ENCODE data around the gene POMGNT2.

Gene POMGNT2

GRCh38 chr3:43090238-43090637, 15.6 kb downstream of the POMGNT2 start:
- H3K4me3 Mint-ChIP-seq, result no peak overlapping the region
- H3K36me3 Mint-ChIP-seq, result peaks cover 3% of the 10 kb centered on the region
- H3K27ac Mint-ChIP-seq, result no peak overlapping the region
- peaks cover 17% of the 10 kb centered on the region for H3K4me1 Mint-ChIP-seq
- no peaks in the 10 kb centered on the region for H3K27me3 Mint-ChIP-seq
- H3K9me3 Mint-ChIP-seq, result no peaks in the 10 kb centered on the region

GRCh38 chr3:43089081-43089480, 16.8 kb downstream of the POMGNT2 start:
- H3K4me1 Mint-ChIP-seq, result peaks cover 17% of the 10 kb centered on the region
- H3K4me3 Mint-ChIP-seq, result no peak overlapping the region
- peaks cover 9% of the 10 kb centered on the region for H3K36me3 Mint-ChIP-seq
- H3K27ac Mint-ChIP-seq, result no peak overlapping the region
- no peaks in the 10 kb centered on the region for H3K9me3 Mint-ChIP-seq
- H3K27me3 Mint-ChIP-seq, result no peaks in the 10 kb centered on the region

DNA sequence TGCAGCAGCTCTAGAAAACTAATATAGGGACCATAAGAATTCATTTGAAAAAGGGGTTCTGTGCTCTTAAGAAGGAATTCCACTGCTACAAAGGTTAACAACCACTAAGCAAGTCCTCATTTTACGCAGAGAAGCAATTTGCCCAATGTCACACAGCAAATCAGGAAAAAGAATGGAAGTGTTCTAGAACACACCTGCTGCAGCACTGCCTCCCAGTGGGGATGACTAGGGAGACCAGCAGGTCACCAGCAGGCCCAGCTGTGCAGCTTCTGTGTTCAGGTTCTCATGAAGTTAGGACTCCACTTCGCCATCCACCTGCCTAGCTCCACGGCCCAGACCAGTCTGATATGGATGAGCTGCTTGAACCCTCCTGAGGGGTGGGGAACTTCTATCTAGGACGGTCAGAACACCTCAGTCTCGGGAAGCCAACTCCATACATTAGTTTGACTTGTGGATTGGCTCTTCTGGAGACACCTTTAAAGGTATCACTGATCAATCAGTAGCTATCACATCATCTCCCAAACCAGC, 18.6 kb downstream of the POMGNT2 start:
- H3K9me3 Mint-ChIP-seq, result no peaks in the 10 kb centered on the region
- no peaks in the 10 kb centered on the region for H3K27me3 Mint-ChIP-seq
- H3K4me3 Mint-ChIP-seq, result no peak overlapping the region
- H3K27ac Mint-ChIP-seq, result no peak overlapping the region
- peaks cover 10% of the 10 kb centered on the region for H3K4me1 Mint-ChIP-seq
- peaks cover 19% of the 10 kb centered on the region for H3K36me3 Mint-ChIP-seq

DNA sequence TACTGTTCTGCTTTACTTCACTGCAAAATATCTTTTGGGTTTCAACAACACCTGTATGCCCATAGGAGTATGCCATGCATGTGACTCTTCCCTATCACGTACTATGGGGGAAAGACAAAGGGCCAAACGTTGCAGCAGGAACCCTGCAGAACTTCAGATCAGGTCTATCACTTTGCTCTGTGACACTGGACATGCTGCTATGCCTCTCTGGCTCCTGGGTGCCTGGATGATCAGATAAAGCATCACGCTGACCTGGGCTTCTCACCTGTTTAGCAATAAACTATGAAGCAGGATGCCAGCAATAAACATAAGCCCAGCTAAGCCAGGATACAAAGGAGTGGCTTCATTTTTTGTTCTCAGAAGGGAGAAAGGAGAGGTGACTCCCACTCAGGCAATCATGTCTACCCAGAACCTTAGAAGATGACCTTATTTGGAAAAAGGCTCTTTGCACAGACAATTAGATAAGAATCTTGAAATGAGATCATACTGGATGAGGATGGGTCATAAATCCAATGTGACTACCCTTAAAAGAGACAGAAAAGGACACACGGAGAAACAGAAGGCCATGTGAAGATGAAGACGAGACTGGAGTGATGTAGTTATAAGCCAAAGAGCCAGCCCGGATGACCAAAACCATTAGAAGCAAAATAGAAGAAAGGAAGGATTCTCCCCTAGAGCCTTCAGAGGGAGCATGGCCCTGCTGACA, 19.3 kb downstream of the POMGNT2 start:
- Mint-ChIP-seq H3K4me1 (peaks cover 10% of the 10 kb centered on the region), H3K27ac (no peak overlapping the region), H3K9me3 (no peaks in the 10 kb centered on the region), H3K36me3 (peaks cover 18% of the 10 kb centered on the region), H3K27me3 (no peaks in the 10 kb centered on the region), H3K4me3 (no peak overlapping the region)

GRCh38 chr3:43082457-43082856, 23.4 kb downstream of the POMGNT2 start:
- Mint-ChIP-seq H3K4me1 (peaks cover 5% of the 10 kb centered on the region), H3K27ac (no peak overlapping the region), H3K36me3 (peaks cover 33% of the 10 kb centered on the region), H3K4me3 (no peak overlapping the region), H3K27me3 (no peaks in the 10 kb centered on the region), H3K9me3 (no peaks in the 10 kb centered on the region)

GRCh38 chr3:43081796-43082195, 24.1 kb downstream of the POMGNT2 start:
- Mint-ChIP-seq H3K4me1 (peaks cover 2% of the 10 kb centered on the region), H3K27ac (no peak overlapping the region), H3K9me3 (no peaks in the 10 kb centered on the region), H3K36me3 (peaks cover 33% of the 10 kb centered on the region), H3K27me3 (no peaks in the 10 kb centered on the region), H3K4me3 (no peak overlapping the region)

- Mint-ChIP-seq H3K27ac (no peak overlapping the region), H3K9me3 (no peaks in the 10 kb centered on the region), H3K4me3 (no peak overlapping the region), H3K4me1 (no peaks in the 10 kb centered on the region), H3K27me3 (no peaks in the 10 kb centered on the region), H3K36me3 (peaks cover 33% of the 10 kb centered on the region)
These were observed 24.9 kb downstream of the POMGNT2 start for GRCh38 chr3:43080726-43081568.

- H3K36me3 Mint-ChIP-seq, result peaks cover 29% of the 10 kb centered on the region
- H3K9me3 Mint-ChIP-seq, result no peaks in the 10 kb centered on the region
- no peak overlapping the region for H3K27ac Mint-ChIP-seq
- no peaks in the 10 kb centered on the region for H3K27me3 Mint-ChIP-seq
- peaks cover 2% of the 10 kb centered on the region for H3K4me1 Mint-ChIP-seq
- no peak overlapping the region for H3K4me3 Mint-ChIP-seq
These were observed 26.1 kb downstream of the POMGNT2 start for GRCh38 chr3:43079536-43080332.

DNA sequence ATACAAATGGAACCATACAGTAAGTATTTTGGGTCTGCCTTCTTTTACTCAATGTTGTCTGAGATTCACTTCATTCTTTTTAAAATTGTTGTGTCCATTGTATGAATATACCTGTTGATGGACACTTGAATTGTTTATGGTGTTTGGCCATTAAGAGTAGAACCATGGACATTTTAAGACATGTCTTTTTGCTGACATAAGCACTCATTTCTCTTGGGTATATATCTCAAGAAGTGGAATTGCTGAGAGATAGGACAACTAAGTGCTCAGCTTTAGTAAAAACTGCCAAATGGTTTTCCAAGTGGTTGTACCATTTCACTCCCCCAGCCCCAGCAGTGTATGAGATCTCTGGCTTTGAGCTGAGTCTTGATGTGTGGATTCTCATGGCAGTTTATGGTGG, 28.2 kb downstream of the POMGNT2 start:
- Mint-ChIP-seq H3K9me3 (no peaks in the 10 kb centered on the region), H3K27me3 (no peaks in the 10 kb centered on the region), H3K4me3 (no peak overlapping the region), H3K27ac (no peak overlapping the region), H3K4me1 (peaks cover 5% of the 10 kb centered on the region), H3K36me3 (peaks cover 20% of the 10 kb centered on the region)

DNA sequence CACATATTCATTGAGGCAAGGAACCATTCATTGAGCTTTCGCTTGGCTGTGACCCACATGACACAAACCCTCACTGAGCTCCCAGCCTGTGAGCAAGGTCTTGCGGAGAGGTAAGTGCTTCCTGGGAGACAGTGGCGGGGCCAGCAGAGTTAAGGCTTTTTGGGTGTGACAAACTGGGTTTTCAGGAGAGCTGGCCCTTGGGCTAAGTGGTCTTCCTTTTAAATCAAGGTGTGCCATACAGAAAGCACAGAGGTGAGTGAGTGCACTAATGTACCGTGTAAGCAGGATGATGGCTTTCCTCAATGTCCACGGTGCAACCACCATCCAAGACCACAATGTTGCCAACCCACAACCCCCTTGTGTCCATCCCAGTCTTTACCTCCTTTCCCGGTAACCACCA, 28.6 kb downstream of the POMGNT2 start:
- Mint-ChIP-seq H3K4me1 (peaks cover 5% of the 10 kb centered on the region), H3K27me3 (no peaks in the 10 kb centered on the region), H3K4me3 (no peak overlapping the region), H3K36me3 (peaks cover 15% of the 10 kb centered on the region), H3K9me3 (no peaks in the 10 kb centered on the region), H3K27ac (no peak overlapping the region)

GRCh38 chr3:43076857-43077256, 29.0 kb downstream of the POMGNT2 start:
- H3K4me1 Mint-ChIP-seq, result peaks cover 5% of the 10 kb centered on the region
- peaks cover 15% of the 10 kb centered on the region for H3K36me3 Mint-ChIP-seq
- H3K4me3 Mint-ChIP-seq, result no peak overlapping the region
- H3K9me3 Mint-ChIP-seq, result no peaks in the 10 kb centered on the region
- H3K27me3 Mint-ChIP-seq, result no peaks in the 10 kb centered on the region
- no peak overlapping the region for H3K27ac Mint-ChIP-seq

DNA sequence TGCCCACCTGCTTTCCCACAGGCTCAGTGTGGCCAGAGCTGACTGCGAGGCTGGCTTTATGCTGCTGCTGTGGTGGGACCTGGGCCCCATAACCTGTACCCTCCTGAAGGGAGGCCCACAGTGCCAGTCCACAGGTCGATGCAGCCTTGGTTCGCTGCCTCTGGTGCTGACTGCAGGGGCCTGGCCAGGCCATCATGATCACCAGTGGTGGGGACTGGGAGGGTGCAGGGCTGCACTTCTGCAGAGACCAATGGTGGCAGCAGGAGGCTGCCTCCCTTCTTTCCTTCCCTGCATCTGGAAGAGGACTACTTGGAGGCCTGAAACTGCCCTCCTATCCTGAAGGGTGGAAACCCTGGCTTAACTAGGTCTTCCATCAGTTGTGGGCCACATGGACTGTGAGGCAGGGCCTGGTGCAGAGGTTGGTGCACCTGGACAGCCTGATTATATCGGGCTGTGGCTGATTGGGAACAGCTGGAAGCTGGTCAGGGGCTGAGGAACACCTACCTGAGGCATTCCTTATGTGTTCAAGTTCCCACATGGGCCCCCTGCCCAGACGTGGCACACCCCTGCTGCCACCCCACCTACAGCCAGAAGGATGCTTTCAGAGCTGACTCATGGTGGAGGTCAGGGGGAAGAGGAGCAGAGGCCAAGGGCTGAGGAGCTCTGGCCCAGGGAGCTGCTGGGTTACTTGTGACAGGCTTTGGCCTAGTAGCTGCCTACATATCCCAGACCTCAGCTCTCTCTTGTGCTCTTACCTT, 29.8 kb downstream of the POMGNT2 start:
- no peaks in the 10 kb centered on the region for H3K9me3 Mint-ChIP-seq
- no peak overlapping the region for H3K4me3 Mint-ChIP-seq
- peaks cover 15% of the 10 kb centered on the region for H3K36me3 Mint-ChIP-seq
- no peak overlapping the region for H3K27ac Mint-ChIP-seq
- no peaks in the 10 kb centered on the region for H3K27me3 Mint-ChIP-seq
- peaks cover 5% of the 10 kb centered on the region for H3K4me1 Mint-ChIP-seq

- no peak overlapping the region for H3K4me3 Mint-ChIP-seq
- peaks cover 10% of the 10 kb centered on the region for H3K36me3 Mint-ChIP-seq
- H3K9me3 Mint-ChIP-seq, result no peaks in the 10 kb centered on the region
- peaks cover 5% of the 10 kb centered on the region for H3K4me1 Mint-ChIP-seq
- no peaks in the 10 kb centered on the region for H3K27me3 Mint-ChIP-seq
- H3K27ac Mint-ChIP-seq, result no peak overlapping the region
These were observed 30.8 kb downstream of the POMGNT2 start for GRCh38 chr3:43074901-43075689.

GRCh38 chr3:43074482-43074881, 31.4 kb downstream of the POMGNT2 start:
- Mint-ChIP-seq H3K27ac (no peak overlapping the region), H3K4me3 (no peak overlapping the region), H3K27me3 (no peaks in the 10 kb centered on the region), H3K36me3 (peaks cover 7% of the 10 kb centered on the region), H3K4me1 (peaks cover 5% of the 10 kb centered on the region), H3K9me3 (no peaks in the 10 kb centered on the region)

Data from activated naive CD4-positive, alpha-beta T cell treated with anti-CD3 and anti-CD28 coated beads, Interleukin-2, amount 50 U/mL, for 24 hours (primary cell).